Dendritic cell treated with granulocyte-macrophage colony-stimulating factor and Interleukin-4, amounts not matched to agents 40 ng/mL and 50 ng/mL, for 4 days (primary cell): Measurements from ENCODE around the gene ALCAM.

Source experiments
- H3K27ac Mint-ChIP-seq: one replicate; pipeline ENCODE4 v1.8.0; 2022; ENCODE audit warnings: mild to moderate bottlenecking, mixed read lengths
- H3K27me3 Mint-ChIP-seq: one replicate; pipeline ENCODE4 v1.8.0; 2022; ENCODE audit warnings: mild to moderate bottlenecking, mixed read lengths
- H3K36me3 Mint-ChIP-seq: one replicate; pipeline ENCODE4 v1.8.0; 2022; ENCODE audit warnings: low read depth, mixed read lengths
- H3K4me1 Mint-ChIP-seq: one replicate; pipeline ENCODE4 v1.8.0; 2022; ENCODE audit warnings: low read depth, mixed read lengths
- H3K4me3 Mint-ChIP-seq: one replicate; pipeline ENCODE4 v1.8.0; 2022; ENCODE audit warnings: mild to moderate bottlenecking, moderate library complexity, mixed read lengths
- H3K9me3 Mint-ChIP-seq: one replicate; pipeline ENCODE4 v1.8.0; 2022; ENCODE audit warnings: mixed read lengths
- intact Hi-C: fragments of 100-400 bp; cut with micrococcal nuclease; formaldehyde crosslinking; loops from one replicate; pipeline ENCODE4 v1.15.0; 2022

ALCAM gene

GRCh38 chr3:105440113-105440512 lies 73.4 kb downstream of the ALCAM start:
- Mint-ChIP-seq H3K36me3 (no peaks in the 10 kb centered on the region), H3K4me3 (no peak overlapping the region), H3K27me3 (no peaks in the 10 kb centered on the region), H3K9me3 (no peaks in the 10 kb centered on the region), H3K27ac (no peak overlapping the region), H3K4me1 (peaks cover 11% of the 10 kb centered on the region)
- intact Hi-C loops = no loop called here

DNA sequence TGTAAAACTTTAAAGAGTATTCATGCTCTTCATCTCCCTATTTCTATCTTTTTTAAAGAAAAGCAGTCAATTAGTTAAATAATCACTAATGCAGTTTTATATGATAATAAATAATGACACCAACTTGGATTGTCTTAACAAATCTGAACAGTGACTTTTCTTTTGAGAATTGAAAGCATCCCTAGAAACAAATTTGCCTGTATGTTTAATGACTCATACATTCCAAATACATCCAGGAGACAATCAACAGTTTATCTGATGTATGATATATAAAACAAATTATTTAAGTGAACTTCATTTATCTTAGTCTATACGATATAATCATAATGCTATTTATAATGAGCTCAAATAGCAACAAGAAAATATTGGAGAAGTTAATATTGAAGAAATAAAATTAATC lies 78.0 kb downstream of the ALCAM start:
- Mint-ChIP-seq H3K9me3 (no peaks in the 10 kb centered on the region), H3K4me3 (no peak overlapping the region), H3K27me3 (no peaks in the 10 kb centered on the region), H3K27ac (no peak overlapping the region), H3K4me1 (no peaks in the 10 kb centered on the region), H3K36me3 (no peaks in the 10 kb centered on the region)
- intact Hi-C loops = no loop called here

- no peaks in the 10 kb centered on the region for H3K36me3 Mint-ChIP-seq
- H3K4me3 Mint-ChIP-seq = no peak overlapping the region
- H3K4me1 Mint-ChIP-seq = no peaks in the 10 kb centered on the region
- no peak overlapping the region for H3K27ac Mint-ChIP-seq
- intact Hi-C loops = no loop called here
- no peaks in the 10 kb centered on the region for H3K27me3 Mint-ChIP-seq
- peaks cover 8% of the 10 kb centered on the region for H3K9me3 Mint-ChIP-seq
Measured at GRCh38 chr3:105448338-105448982, 81.8 kb downstream of the ALCAM start.

GRCh38 chr3:105449414-105449813 lies 82.7 kb downstream of the ALCAM start:
- Mint-ChIP-seq H3K9me3 (peaks cover 8% of the 10 kb centered on the region), H3K27me3 (no peaks in the 10 kb centered on the region), H3K4me1 (no peaks in the 10 kb centered on the region), H3K4me3 (no peak overlapping the region), H3K36me3 (no peaks in the 10 kb centered on the region), H3K27ac (no peak overlapping the region)
- intact Hi-C loops = no loop called here

DNA sequence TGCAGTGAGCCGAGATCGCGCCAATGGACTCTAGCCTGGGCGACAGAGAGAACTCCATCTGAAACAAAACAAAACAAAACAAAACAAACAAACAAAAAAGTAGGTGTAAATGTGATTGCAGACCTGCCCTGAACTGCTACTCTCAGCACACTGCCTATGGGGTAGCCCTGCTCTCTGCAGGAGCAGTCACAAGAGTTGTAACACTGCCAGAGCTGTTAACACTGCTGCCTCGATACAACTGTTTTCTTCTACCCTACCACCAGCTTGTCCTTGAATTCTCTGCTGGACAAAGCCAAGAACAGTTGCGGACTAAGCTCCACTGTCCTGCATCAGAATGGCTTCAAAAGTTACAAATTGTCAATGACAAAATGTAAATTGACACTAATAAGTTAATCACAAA lies 89.3 kb downstream of the ALCAM start:
- intact Hi-C loops = no loop called here
- peaks cover 8% of the 10 kb centered on the region for H3K9me3 Mint-ChIP-seq
- no peak overlapping the region for H3K4me3 Mint-ChIP-seq

GRCh38 chr3:105458518-105459215 lies 92.0 kb downstream of the ALCAM start:
- peaks cover 16% of the 10 kb centered on the region for H3K4me1 Mint-ChIP-seq
- H3K9me3 Mint-ChIP-seq = no peaks in the 10 kb centered on the region
- H3K36me3 Mint-ChIP-seq = no peaks in the 10 kb centered on the region
- intact Hi-C loops = no loop called here
- H3K27ac Mint-ChIP-seq = no peak overlapping the region
- no peaks in the 10 kb centered on the region for H3K27me3 Mint-ChIP-seq
- no peak overlapping the region for H3K4me3 Mint-ChIP-seq

More for the DNA sequence above, 89.3 kb downstream of the ALCAM start:
- Mint-ChIP-seq H3K27ac (no peak overlapping the region), H3K4me1 (peaks cover 16% of the 10 kb centered on the region), H3K27me3 (no peaks in the 10 kb centered on the region), H3K36me3 (no peaks in the 10 kb centered on the region)

DNA sequence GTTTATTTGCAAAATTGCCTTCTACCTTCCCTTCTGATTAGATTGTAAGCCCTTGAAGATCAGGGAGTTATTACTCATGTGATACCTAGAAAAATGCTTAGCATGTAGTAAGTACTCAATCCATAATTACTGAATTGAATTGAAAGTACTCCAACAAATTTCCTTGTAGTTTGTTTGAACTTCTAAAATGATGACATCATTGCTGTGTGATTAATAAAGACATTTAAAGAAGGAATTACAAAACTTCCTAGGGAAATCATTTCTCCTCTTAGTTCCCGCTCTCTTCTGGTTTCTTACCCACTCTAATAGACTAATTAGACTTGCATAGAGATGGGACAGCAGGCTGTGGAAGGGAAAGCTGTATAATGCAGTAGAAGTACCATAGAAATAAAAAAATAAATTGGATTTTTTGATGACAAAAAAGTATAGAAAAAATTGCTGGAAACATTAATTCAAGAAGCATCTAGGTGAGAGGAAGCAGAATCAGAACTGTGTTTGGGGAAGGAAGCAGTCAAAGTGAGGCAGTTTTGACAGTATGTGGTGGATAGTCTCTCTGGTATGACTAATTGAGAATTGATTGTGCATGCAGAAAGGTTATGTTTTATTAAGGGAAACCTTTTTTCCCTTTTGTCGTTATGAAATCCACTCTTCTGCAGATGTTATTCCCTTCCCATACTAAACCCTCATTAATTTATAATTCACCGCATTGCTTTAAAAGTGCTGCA lies 93.0 kb downstream of the ALCAM start:
- intact Hi-C loops = no loop called here
- no peaks in the 10 kb centered on the region for H3K36me3 Mint-ChIP-seq
- H3K4me3 Mint-ChIP-seq = no peak overlapping the region

GRCh38 chr3:105463620-105464019 lies 96.9 kb downstream of the ALCAM start:
- intact Hi-C loops = no loop called here
- Mint-ChIP-seq H3K4me3 (no peak overlapping the region), H3K27ac (no peak overlapping the region), H3K4me1 (peaks cover 16% of the 10 kb centered on the region), H3K27me3 (no peaks in the 10 kb centered on the region), H3K36me3 (no peaks in the 10 kb centered on the region), H3K9me3 (no peaks in the 10 kb centered on the region)

More for the DNA sequence above, 93.0 kb downstream of the ALCAM start:
- peaks cover 16% of the 10 kb centered on the region for H3K4me1 Mint-ChIP-seq
- H3K27me3 Mint-ChIP-seq = no peaks in the 10 kb centered on the region
- no peak overlapping the region for H3K27ac Mint-ChIP-seq
- H3K9me3 Mint-ChIP-seq = no peaks in the 10 kb centered on the region

DNA sequence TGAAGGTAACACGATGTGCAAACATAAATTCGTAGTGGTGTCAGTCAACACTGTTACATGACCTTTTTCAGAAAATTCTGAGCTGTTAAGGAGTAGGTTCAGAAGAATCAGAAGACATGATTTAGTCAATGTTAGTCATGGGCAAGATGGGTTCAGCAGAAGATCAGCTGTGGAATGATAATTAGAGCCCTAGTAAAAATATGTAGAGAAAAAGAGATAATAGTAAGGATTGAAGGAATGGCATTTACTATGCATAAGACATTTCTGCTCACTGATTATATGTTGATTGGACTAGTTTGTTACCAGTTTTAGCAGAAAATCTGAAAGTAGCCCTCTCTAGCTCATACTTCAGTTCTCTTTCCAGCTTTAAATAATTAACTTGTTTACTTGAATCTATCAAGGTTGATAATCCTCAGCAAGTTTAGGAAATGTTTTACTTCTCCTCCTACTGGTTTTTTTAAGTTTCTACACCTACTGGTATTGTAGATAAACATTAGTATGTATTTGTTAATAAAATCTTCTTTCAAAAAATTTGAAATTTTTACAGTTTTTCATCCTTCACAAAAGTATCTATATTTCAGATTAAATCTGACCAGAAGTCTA lies 98.6 kb downstream of the ALCAM start:
- Mint-ChIP-seq H3K9me3 (no peaks in the 10 kb centered on the region), H3K36me3 (no peaks in the 10 kb centered on the region), H3K27ac (no peak overlapping the region), H3K4me1 (peaks cover under 1% of the 10 kb centered on the region), H3K4me3 (no peak overlapping the region), H3K27me3 (no peaks in the 10 kb centered on the region)
- intact Hi-C loops = no loop called here

DNA sequence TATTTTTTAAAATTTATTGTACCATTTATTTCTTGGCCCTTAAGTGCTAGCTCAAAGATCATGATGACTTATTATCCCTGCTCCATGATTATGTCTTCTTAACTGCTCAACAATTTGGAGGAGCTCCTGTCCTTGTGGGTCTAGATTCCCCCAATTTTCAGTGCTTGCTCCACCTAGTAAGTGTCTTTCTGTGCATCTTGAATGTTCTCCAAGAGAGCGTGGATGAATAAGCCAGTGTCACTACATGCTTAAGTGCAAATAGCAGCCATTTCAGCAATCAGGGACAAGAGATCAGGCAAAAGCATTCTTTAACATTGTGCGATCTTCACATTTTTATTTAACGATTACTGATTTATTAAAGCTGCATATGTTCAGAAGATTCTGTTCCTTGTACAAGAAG lies 99.4 kb downstream of the ALCAM start:
- intact Hi-C loops = no loop called here
- no peaks in the 10 kb centered on the region for H3K4me1 Mint-ChIP-seq
- no peaks in the 10 kb centered on the region for H3K9me3 Mint-ChIP-seq
- no peak overlapping the region for H3K27ac Mint-ChIP-seq
- H3K36me3 Mint-ChIP-seq = no peaks in the 10 kb centered on the region
- H3K27me3 Mint-ChIP-seq = no peaks in the 10 kb centered on the region
- H3K4me3 Mint-ChIP-seq = no peak overlapping the region

DNA sequence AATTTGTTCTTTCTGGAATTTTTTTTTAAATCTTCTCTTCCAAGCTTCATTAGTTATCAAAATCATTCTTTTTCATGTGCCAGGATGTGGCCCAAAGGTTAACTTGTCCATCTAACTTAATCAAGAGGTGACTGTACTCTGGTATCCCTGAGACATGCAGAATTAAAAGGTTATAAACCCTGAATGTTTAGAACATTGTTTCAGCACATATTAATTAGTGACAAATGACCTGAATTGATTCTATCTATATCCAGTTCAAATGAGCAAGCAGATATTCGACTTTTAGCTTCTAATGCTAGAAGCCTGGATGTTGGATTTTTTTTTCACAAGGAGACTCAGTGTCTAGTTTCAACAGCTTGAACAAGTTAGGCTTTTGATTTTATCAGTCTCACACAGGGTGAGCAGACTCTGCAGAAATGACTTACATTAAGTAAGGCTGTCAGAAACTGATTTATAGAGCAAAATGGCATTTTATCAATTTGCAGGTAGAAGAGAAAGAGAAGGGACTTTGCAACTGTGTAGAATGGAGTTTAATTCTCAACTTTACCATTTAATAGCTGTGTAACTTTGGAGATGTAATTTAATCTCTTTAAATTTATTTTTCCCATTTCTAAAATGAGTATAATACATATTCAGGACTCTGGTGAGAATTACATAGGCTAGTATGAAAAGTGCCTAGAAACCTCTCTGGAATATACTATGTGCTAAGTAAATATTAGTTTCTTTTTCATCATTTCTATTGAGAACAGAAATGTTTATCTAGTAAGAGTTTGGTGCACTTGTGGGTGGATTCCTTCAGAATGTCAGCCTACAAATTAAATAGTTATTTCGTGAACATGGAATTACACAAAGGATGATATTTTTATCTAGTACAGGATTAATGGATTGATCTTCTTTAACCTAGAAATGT lies 100.0 kb downstream of the ALCAM start:
- no peaks in the 10 kb centered on the region for H3K36me3 Mint-ChIP-seq
- no peak overlapping the region for H3K27ac Mint-ChIP-seq
- no peaks in the 10 kb centered on the region for H3K9me3 Mint-ChIP-seq
- H3K4me3 Mint-ChIP-seq = no peak overlapping the region
- intact Hi-C loops = no loop called here
- H3K27me3 Mint-ChIP-seq = no peaks in the 10 kb centered on the region
- H3K4me1 Mint-ChIP-seq = no peaks in the 10 kb centered on the region

DNA sequence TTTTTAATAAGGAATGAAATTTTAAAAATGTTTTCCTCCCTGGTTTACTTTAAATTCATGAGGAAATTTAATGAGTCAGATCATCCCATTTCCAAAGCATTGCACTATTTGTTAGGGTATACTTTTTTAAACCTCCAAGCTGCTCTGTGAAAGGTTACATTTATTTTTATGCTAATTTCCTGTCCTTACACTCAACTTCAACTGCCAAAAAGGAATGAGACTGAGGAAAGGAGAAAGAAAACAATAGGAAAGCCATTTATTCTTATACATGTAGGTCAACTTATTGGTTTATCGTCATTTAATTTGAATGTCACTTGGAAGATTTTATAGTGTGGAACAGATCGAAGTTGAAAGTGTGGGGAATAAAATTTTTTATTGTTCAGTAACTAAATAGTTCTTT lies 104.1 kb downstream of the ALCAM start:
- no peaks in the 10 kb centered on the region for H3K36me3 Mint-ChIP-seq
- no peaks in the 10 kb centered on the region for H3K27me3 Mint-ChIP-seq
- H3K27ac Mint-ChIP-seq = no peak overlapping the region
- intact Hi-C loops = no loop called here
- H3K4me1 Mint-ChIP-seq = no peaks in the 10 kb centered on the region
- H3K9me3 Mint-ChIP-seq = peaks cover 5% of the 10 kb centered on the region
- H3K4me3 Mint-ChIP-seq = no peak overlapping the region

DNA sequence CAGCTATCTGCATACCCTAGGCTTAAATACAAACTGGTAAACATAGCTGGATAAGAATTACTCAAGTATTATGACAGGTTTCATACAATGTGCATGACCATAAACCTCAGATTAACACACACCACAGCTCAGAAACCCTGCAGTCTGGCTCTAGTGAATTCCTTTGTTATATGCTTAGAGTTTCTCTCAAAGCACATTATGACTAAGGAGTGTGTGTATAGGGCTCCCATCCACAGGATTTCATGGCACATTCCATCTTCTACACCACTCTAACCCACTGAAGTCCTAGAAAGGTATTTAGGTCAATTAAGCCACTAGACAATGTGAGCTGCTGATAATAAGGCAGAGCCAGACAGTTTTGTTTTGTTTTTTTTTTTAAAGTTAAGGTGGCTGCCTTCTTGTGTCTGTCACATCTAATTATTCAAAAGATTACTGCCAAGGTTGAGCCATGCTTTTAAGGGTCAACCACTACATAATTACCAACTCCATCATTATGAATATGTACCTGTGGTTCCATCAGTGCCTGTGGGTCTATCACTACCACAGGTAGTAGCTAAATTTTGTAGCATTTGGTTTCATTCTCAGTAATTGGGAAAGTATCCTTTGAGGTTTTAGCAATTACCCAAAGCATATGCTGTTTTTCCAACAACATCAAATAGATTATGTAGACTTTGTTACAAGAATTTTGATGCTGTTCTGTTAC lies 107.0 kb downstream of the ALCAM start:
- intact Hi-C loops = no loop called here
- no peak overlapping the region for H3K4me3 Mint-ChIP-seq
- peaks cover 15% of the 10 kb centered on the region for H3K36me3 Mint-ChIP-seq
- peaks cover 30% of the 10 kb centered on the region for H3K9me3 Mint-ChIP-seq
- H3K27me3 Mint-ChIP-seq = no peaks in the 10 kb centered on the region
- H3K4me1 Mint-ChIP-seq = no peaks in the 10 kb centered on the region
- H3K27ac Mint-ChIP-seq = no peak overlapping the region
